ENCODE results near the gene ZC3H8.
A peak's percentile ranks its signal among the peaks of the same experiment; 100 is the strongest.

The ZC3H8 gene

GRCh38 chr2:112195167-112195766 lies 59.6 kb downstream of the ZC3H8 start:
- no peak for DNase-seq (ENCODE audit: low read depth)

DNA sequence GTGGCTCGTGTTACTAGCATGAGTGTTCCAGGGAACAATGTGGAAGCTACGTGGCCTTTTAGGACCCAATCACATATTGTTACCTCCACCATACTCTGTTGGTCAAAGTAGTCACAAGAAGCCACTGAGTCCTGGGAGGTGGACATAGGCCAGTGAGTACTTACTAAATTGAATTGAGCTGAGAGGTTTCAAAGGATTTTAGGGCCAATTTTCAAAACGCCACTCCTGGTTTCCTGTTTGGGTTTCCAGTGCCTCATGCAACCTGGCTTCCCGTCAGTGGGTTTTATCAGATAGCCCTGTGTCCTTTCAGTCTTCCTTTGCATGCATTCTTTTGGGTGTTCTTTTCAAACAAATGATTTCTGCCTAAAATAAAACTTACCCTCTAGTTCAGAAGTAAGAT lies 60.4 kb downstream of the ZC3H8 start:
- no peak for DNase-seq (ENCODE audit: low read depth)

GRCh38 chr2:112194028-112194427 lies 60.8 kb downstream of the ZC3H8 start:
- no peak for DNase-seq (ENCODE audit: low read depth)

- no peak for DNase-seq (ENCODE audit: low read depth)
These were observed 65.8 kb downstream of the ZC3H8 start for GRCh38 chr2:112189001-112189556.

DNA sequence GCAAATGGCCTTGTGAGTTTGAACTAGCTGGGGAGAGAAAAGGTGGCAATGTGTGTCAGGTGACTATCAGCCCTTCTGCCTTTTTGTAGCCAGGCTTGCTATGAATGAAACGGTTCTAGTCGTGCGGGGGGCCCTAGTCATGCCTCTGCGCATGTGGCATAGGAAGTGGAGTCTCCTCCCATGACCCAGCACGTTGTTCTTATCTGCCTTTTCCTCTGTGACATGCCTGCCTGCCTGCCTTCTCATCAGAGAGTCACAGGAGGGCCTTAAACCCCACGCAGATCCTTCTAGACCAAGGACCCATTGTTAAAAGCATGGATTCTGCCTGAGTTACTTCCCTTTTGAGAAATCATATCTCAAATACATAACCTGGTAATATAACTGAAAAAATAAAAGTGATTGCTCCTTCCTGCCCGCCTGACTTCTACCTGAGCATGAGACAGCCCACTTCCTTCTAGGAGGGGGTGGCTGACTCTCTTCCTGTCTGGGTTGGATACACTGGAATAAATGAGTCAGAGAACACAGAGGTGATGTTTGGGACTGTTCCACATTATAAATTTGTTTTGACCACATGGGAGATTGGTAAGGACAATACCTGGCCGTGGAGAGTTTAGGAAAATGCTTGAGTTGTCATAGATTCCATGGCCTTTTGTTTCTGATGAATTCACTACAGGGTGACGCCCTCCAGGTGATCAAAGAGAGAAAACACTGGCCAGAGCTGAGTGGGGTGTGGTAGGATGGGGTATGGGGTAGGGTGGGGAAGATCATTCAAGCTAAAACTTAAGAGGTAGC lies 66.8 kb downstream of the ZC3H8 start:
- peak; percentile 54 for DNase-seq (ENCODE audit: low read depth)

- no peak for DNase-seq (ENCODE audit: low read depth)
These were observed 67.7 kb downstream of the ZC3H8 start for GRCh38 chr2:112187046-112187715.

DNA sequence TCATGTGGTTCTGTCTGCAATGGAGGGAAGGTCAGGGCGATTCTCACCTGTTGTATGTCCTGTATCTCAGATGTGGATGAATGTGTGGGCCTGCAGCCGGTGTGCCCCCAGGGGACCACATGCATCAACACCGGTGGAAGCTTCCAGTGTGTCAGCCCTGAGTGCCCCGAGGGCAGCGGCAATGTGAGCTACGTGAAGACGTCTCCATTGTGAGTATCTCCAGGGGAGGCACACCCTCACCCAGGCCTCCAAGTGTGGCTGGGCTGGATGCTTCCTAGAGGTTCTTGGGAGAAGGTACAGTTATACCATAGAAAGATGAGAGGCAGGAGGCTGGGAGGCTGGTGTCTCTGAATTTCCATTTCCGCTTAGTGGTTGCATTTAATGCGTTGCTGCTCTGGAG lies 69.7 kb downstream of the ZC3H8 start:
- no peak for DNase-seq (ENCODE audit: low read depth)

GRCh38 chr2:112184121-112184520 lies 70.7 kb downstream of the ZC3H8 start:
- no peak for DNase-seq (ENCODE audit: low read depth)

DNA sequence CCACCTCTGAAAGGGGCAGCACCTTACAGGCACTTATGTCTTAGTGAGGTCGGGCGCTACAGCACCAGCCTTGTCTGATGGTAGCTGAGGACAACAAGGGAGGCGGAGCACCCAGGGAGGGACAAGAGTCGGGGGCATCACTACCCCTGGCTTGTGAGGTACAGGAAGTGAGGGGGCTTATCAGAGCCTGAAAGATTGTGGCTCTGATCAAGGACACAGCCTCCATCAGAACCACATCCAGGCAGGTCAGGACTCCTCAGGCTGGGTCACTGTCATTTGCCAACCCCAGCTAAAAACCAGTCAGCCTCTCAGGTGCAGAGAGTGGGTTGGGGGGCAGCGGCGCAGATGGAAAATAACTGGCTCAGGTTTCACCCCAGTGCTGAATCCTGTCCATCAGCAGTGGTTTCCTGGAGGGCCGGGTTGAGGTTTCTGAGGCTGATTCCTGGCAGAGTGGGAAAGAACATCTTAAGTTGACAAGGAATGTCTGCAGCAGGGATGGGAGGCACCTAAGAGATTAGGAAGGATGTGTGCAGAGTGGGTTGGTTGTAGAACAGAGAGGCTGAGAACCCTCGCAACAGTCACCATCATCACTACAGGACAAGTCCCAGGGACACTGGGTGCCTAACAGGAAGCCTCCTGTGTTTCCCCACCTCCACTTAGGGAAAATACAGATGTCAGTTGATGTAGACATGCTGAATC lies 71.4 kb downstream of the ZC3H8 start:
- no peak for DNase-seq (ENCODE audit: low read depth)

GRCh38 chr2:112182581-112183034 lies 72.2 kb downstream of the ZC3H8 start:
- no peak for DNase-seq (ENCODE audit: low read depth)

DNA sequence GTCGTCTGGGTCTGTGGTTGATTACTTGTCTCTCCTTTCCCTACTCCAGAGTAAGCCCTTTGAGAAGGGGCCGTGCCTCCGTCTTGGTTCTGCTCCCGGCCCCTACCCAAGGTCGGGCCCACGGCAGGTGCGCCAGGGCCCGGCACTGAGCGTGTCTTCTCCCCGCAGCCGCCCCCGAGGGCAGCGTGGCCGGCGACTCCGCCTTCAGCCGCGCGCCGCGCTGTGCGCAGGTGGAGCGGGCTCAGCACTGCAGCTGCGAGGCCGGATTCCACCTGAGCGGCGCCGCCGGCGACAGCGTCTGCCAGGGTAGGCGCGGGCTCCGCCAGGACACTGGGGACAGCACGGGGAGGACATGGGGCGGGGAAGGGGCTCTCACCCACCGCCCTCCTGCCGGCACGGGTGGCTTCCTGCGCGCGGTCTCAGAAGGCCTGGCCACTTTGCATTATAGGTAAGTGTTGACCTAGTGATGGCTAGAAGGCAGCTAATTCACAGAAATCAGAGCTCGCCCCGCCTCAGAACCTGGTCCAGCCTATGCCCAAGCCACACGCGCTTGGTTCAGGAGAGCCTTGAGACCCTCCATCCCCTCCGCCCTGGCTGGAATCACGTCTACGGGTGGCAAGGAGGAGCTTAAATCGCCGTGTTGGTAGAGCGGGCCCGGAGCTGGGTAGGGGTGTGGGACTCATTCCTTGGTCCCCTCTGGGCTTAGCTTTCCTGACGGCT lies 73.1 kb downstream of the ZC3H8 start:
- DNase-seq (ENCODE audit: low read depth), result peak; percentile 17

DNA sequence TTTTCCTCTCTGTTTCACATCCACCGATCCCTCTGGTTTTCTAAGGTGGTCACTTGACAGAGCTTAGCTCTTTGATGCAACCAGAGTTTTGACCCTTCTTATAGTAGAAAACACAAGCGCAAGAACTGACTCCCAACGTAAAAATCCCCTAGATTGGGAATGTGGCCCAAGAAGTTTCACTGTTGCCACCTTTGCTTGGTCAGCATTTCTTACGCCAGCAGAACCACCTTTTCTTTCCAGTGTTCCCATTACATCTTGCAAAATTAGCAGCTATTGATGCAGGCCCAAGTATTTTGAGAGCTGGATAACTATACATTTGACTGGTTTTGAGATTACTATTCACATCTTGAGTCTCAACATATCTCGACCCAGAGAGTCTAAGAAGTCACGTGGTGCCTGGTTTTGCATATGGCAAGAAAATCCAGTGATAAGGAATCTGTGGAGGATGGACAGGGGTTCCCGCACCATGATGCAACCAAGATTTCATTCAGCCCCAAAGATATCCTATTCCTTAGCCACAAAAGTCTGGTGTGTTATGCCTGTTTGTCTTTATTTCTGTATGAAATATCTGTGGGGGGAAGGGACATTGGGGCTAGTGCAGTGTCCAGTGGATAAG lies 78.8 kb downstream of the ZC3H8 start:
- no peak for DNase-seq (ENCODE audit: low read depth)

DNA sequence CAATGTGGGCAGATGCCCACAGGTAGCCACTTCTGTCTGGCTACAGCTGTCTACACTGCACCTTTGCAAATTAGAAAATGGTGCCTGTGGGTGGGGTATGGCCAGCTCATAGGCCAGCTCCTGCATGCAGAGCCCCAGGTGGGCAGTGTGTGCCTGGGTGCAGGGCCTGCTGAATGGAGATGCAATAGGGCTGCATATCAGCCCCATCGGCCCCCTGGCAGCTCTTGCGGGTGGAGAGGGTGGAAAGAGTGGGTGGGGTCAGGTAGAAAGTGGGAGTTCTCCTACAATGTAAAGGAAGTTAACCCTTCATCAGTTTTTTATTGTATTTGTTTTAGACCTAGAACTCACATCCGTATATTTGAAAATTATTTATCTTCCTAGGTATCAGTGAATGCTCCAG lies 79.5 kb downstream of the ZC3H8 start:
- no peak for DNase-seq (ENCODE audit: low read depth)

GRCh38 chr2:112174383-112174782 lies 80.5 kb downstream of the ZC3H8 start:
- no peak for DNase-seq (ENCODE audit: low read depth)

DNA sequence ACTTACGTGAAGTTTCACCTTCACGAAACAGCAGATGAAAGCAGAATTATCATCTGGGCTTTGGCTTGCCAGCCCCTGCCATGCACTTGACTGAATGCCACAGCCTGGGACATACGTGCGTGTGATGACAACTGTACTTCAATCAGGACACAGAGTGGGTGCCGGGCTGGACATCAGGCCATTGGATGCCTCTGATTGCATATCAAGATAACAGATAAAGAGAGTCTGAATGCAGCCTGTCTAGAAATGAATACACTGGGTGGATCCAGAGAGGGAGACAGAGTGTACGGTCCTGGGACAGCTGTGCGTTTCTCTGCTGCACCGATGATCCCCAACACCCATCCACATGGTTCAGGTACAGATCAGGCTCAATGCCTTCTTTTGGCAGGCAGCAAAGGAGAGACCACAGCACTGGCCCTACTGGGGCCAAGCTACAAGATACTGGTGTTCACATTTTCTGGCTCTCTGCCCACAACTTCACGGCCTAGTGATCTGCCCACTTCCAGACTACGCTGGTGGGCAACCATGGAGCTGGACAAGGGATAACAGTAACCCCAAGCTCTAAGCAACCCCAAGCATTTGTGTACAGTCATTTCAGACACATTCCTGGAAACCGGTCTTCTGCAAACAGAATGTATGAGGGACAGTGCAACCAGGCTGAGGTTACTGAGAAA lies 81.1 kb downstream of the ZC3H8 start:
- no peak for DNase-seq (ENCODE audit: low read depth)

DNA sequence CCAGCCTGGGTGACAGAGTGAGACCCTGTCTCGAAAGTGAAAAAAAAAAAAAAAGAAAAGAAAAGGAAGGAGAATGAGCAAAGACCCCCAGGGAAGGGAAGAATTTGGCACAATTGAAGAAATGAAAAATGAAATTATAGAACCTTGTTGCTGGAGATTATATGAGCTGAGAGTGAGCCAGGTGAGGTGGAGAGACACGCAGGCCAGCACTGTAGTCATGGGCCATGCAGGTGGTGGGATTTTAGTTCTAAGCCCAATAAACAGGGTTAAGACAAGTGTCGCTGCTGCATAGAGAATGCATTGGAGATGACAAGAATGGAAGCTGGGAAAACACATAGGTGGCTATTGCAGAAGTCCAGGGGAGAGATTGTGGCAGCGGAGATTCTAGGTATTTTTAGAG lies 84.3 kb downstream of the ZC3H8 start:
- DNase-seq (ENCODE audit: low read depth), result no peak

- no peak for DNase-seq (ENCODE audit: low read depth)
These were observed 86.3 kb downstream of the ZC3H8 start for GRCh38 chr2:112168422-112169124.

DNA sequence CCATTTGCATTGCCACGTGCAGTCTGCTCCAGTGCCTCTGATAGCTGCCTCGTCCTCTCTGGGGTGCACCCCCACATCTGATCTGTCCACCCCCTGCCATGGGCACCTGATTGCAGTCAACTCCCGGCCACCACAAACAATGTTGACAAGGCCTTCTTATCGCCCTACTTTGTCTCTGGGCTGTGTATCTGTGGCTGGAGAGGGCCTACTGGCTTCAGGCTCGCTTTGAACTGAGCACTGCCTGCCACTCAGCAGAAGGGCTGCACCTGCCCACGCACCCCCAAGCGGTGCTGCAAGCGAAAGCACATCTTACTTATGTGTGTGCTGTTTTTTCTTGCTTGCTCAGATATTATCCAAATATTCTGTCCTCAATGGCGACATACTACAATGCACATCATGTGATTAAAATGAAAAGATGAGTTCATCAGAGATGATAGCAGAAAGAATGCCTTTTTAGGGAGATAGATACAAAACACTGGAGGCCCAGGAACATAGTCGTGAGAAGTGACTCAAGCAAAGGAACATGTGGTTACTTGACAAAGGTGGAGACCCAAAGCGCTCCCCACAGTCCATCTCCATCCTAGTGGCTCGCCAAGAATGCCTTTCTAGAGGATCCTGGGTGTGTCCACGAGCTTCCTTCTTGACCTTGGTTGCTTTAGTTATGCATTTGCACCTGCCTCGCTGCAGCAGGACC lies 87.9 kb downstream of the ZC3H8 start:
- DNase-seq (ENCODE audit: low read depth), result no peak

GRCh38 chr2:112165296-112165695 lies 89.5 kb downstream of the ZC3H8 start:
- DNase-seq (ENCODE audit: low read depth), result no peak

All from stimulated activated CD8-positive, alpha-beta memory T cell treated with anti-CD3 and anti-CD28 coated beads, Interleukin-4, amount 100 ng/mL, for 24 hours (primary cell).